Type B pancreatic cell (in vitro differentiated cells): ENCODE data around the gene LRRC8B. TPM values are rescaled to one million over a fixed set of nuclear protein-coding genes. Genes with fewer than 3 reads are reported as not detected.

Experiments
- DNase-seq: peaks from one replicate; pipeline ENCODE4 v3.0.0; 2021; ENCODE audit warnings: mixed read lengths; ENCODE audit not compliant: unreplicated experiment; ENCODE audit errors: extremely low spot score
- H3K27ac Mint-ChIP-seq: 2 replicates; pipeline ENCODE4 v1.8.0; 2021; ENCODE audit warnings: mild to moderate bottlenecking, mixed read lengths
- H3K27me3 Mint-ChIP-seq: 2 replicates; pipeline ENCODE4 v1.8.0; 2021; ENCODE audit warnings: mixed read lengths
- H3K36me3 Mint-ChIP-seq: 2 replicates; pipeline ENCODE4 v1.8.0; 2021; ENCODE audit warnings: mixed read lengths
- H3K4me1 Mint-ChIP-seq: one replicate; pipeline ENCODE4 v1.8.0; 2021; ENCODE audit warnings: mixed read lengths; ENCODE audit not compliant: unreplicated experiment
- H3K4me3 Mint-ChIP-seq: 2 replicates; pipeline ENCODE4 v1.8.0; 2021; ENCODE audit warnings: mild to moderate bottlenecking, mixed read lengths
- H3K9me3 Mint-ChIP-seq: 2 replicates; pipeline ENCODE4 v1.8.0; 2021; ENCODE audit warnings: mixed read lengths
- total RNA-seq: library from RNA; stranded (reverse); gene quantifications from 2 replicates; pipeline ENCODE4 v1.2.1, GENCODE V29; 2021; ENCODE audit warnings: low replicate concordance
- TF ChIP-seq, protein P1 (sequence below): fragments of 200-600 bp; sonication (generic); conservative IDR thresholded peaks from 2 replicates; pipeline ENCODE4 v1.5.0; 2021; ENCODE audit warnings: antibody characterized with exemption, mild to moderate bottlenecking

Gene LRRC8B
- total RNA-seq, 1 donor from 2014 or later: 12.2 TPM

DNA sequence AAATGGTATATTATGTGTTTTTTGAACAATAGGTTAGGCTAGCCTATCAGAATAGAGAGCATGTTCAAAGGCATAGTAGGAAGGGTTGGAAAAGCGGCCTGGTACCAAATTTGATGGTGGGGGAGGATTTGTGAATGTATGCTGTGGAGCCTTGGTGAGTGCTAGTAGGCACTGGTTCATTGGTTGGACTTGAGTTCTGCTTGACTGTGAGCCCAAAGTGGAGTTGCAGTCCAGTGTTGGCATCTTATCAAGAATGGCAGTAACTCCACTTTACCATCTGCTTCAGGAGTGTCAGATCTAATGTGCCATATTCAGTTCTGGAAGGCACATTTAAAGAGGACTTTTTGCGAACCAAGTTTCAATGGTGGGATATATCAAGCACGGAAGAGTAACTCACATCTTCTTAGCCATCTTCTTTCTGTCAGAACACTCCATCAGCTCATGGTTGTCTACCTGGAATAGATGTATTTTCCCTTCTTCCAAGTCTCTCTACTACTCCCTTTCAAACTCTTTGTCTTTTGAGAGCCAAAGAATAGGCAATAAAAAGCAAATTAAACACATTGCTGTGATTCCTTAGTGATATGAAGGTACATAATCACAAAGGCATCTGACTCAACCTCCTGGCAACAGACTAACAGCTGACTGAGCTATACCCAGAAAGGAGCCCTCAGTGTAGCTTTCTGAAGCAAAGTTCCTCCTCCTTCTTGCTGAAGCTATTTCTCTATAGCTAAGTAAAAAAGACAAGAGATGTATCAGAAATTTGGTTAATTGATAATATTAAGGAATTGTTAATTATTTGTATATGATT is 21.7 kb downstream of the LRRC8B start:
- TF ChIP-seq, protein P1, sequence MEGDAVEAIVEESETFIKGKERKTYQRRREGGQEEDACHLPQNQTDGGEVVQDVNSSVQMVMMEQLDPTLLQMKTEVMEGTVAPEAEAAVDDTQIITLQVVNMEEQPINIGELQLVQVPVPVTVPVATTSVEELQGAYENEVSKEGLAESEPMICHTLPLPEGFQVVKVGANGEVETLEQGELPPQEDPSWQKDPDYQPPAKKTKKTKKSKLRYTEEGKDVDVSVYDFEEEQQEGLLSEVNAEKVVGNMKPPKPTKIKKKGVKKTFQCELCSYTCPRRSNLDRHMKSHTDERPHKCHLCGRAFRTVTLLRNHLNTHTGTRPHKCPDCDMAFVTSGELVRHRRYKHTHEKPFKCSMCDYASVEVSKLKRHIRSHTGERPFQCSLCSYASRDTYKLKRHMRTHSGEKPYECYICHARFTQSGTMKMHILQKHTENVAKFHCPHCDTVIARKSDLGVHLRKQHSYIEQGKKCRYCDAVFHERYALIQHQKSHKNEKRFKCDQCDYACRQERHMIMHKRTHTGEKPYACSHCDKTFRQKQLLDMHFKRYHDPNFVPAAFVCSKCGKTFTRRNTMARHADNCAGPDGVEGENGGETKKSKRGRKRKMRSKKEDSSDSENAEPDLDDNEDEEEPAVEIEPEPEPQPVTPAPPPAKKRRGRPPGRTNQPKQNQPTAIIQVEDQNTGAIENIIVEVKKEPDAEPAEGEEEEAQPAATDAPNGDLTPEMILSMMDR: no peak
- no peak for DNase-seq
- no peaks in the 10 kb centered on the region for H3K27me3 Mint-ChIP-seq
- H3K27ac Mint-ChIP-seq: no peak overlapping the region
- H3K36me3 Mint-ChIP-seq: no peaks in the 10 kb centered on the region
- H3K9me3 Mint-ChIP-seq: no peaks in the 10 kb centered on the region
- H3K4me1 Mint-ChIP-seq: no peaks in the 10 kb centered on the region
- H3K4me3 Mint-ChIP-seq: no peak overlapping the region

DNA sequence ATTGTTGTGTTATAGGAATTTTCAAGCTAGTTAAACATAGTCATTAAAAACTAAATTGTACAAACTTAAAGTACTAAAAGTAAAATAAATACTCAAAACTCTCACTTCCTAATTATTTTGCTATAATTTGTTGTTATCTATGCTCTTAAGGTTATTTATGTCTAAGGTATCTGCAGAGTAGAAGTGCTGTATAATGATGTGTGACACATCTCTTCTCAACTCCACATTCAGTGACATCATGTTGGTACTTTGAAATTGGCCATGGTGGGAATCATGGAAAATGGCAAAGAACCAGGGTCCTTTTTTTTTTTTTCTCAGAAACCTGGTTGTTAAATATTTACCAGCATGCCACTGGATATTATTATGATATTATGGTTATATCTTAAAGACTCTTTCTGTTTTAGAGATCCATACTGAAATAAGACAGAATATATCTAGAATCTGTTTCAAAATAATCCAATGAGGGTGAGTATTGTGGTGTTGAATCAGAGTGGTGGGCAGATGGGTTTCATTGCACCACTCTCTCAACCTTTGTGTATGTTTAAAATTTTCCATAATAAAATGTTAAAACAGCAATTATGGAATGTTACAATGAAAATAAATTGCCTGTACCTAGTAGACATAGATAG is 22.4 kb downstream of the LRRC8B start:
- H3K4me1 Mint-ChIP-seq: no peaks in the 10 kb centered on the region
- TF ChIP-seq, protein P1: no peak
- DNase-seq: no peak
- no peaks in the 10 kb centered on the region for H3K9me3 Mint-ChIP-seq
- no peak overlapping the region for H3K4me3 Mint-ChIP-seq
- H3K36me3 Mint-ChIP-seq: no peaks in the 10 kb centered on the region
- no peak overlapping the region for H3K27ac Mint-ChIP-seq
- no peaks in the 10 kb centered on the region for H3K27me3 Mint-ChIP-seq

DNA sequence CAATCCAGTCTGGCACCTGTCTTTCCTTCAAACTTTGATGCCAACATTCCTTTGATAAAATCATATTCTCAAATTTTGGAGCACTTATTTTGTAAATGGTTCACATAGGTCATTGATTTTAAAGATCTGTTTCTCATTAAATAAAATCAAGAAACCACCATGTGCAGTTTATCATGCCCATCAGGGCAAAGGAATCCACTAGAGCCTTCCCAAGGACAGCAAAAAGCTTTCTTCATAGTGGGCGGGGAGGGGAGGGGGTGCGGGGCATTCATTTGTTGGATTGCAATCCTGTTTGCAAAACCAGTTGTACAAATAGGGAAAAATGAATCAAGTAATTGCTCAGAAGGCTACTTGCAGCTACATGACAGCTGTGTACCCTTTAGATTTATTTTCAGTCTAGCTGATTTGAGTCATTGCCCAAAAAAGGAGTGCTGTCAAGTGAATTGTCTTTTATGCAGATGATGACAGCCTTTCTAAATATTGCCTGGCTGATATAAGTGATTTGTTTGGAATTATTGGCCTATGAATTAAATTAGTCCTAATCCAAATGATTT is 23.0 kb downstream of the LRRC8B start:
- no peaks in the 10 kb centered on the region for H3K36me3 Mint-ChIP-seq
- no peaks in the 10 kb centered on the region for H3K27me3 Mint-ChIP-seq
- TF ChIP-seq, protein P1: no peak
- H3K4me1 Mint-ChIP-seq: no peaks in the 10 kb centered on the region
- H3K9me3 Mint-ChIP-seq: no peaks in the 10 kb centered on the region
- DNase-seq: no peak
- no peak overlapping the region for H3K27ac Mint-ChIP-seq
- no peak overlapping the region for H3K4me3 Mint-ChIP-seq

DNA sequence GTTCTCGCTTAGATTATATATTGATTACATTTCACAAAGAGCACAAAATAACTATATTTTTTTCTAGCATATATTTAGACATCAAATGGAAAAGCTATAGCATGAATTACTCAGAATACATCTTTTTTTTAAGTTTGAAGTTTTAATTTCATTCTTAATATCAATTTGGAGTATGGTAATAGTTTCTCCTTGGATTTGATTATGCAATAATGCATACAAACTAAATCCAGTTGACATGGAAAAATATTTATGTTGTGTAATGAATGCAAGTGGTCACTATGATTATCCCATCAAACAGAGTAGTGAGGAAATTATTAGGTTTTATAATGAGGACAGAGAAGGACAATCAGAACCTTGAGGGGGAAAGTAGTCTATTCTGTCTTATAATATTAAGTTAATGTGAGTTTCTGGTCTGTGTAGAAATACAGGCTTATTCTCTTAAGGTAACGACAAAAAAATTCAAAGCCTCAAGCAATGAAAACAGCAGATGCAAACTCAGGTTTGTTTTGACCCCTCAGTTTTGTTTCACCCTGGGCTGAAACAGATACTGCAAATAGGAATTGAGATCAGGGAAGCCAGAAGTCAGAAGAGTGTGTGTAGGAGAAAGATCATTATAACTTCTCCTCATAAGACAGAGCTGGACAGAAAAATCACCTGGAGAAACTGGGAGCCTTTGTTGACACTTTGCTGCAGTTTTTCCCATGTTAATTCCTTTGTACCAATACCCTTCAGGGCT is 23.7 kb downstream of the LRRC8B start:
- DNase-seq: no peak
- no peak overlapping the region for H3K27ac Mint-ChIP-seq
- H3K4me3 Mint-ChIP-seq: no peak overlapping the region
- no peaks in the 10 kb centered on the region for H3K36me3 Mint-ChIP-seq
- no peaks in the 10 kb centered on the region for H3K9me3 Mint-ChIP-seq
- TF ChIP-seq, protein P1: no peak
- no peaks in the 10 kb centered on the region for H3K27me3 Mint-ChIP-seq
- no peaks in the 10 kb centered on the region for H3K4me1 Mint-ChIP-seq

DNA sequence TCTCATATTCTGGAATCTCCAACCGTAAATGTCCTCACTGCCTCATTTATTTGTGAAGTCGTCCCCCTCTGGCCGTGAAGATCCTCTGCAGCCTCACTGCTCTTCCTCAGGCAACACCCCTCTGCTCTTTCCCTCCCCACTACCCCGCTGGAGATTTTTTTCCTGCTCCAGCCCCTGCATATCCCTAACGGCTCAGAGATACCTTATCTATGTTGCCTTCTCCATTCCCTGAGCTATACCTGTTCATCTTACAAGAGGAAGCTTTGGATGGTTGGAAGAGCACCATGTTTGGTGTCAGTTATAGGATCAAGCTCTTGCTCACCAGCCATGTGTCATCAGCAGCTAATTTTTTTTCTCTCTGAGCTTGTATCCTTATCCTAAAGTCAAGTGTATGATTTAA is 26.4 kb downstream of the LRRC8B start:
- DNase-seq: no peak
- Mint-ChIP-seq H3K9me3 (no peaks in the 10 kb centered on the region), H3K4me1 (no peaks in the 10 kb centered on the region), H3K27ac (no peak overlapping the region), H3K36me3 (no peaks in the 10 kb centered on the region), H3K4me3 (no peak overlapping the region), H3K27me3 (no peaks in the 10 kb centered on the region)
- TF ChIP-seq, protein P1: no peak
